H1 (cell line): ENCODE data around the gene STAC. TPM values are rescaled to one million over a fixed set of nuclear protein-coding genes. Genes with fewer than 3 reads are reported as not detected.

Source experiments
- CTCF ChIA-PET: fragments of 300-600 bp; sonication (Branson Sonifier 250); formaldehyde crosslinking; loops from one replicate; lab custom pipeline; 2021; ENCODE audit not compliant: partially characterized antibody; lab: Charles Lee
- POLR2A ChIA-PET: fragments of 300-600 bp; sonication (Branson Sonifier 250); formaldehyde crosslinking; loops from one replicate; lab custom pipeline; 2021; ENCODE audit warnings: inconsistent platforms; ENCODE audit not compliant: partially characterized antibody; lab: Charles Lee
- DNase-seq, 2 experiments: peaks; one replicate each; pipeline versions ENCODE4 v3.0.0 to v3.0.0-alpha.2; 2010 to 2022; ENCODE audit warnings: low spot score in 2 of 2, low read depth in 1 of 2, mixed read lengths in 1 of 2
- FAIRE-seq: peaks from 2 replicates; lab custom pipeline; 2011; peaks lifted over from hg19 to GRCh38; lab: Jason Lieb, UNC
- H2AFZ ChIP-seq: 2 replicates; pipeline ENCODE4 v1.8.1; 2012; ENCODE audit warnings: low read length, inconsistent platforms
- H2AK5ac ChIP-seq: 2 replicates; pipeline ENCODE4 v1.6.1; 2013; ENCODE audit warnings: low read depth, low read length
- H2BK120ac ChIP-seq: replicated peaks from 2 replicates; pipeline ENCODE3; 2013; ENCODE audit warnings: low read depth, low read length, inconsistent platforms
- H2BK12ac ChIP-seq: 2 replicates; pipeline ENCODE4 v1.6.1; 2013; ENCODE audit warnings: low read depth, low read length
- H2BK15ac ChIP-seq: 2 replicates; pipeline ENCODE4 v1.6.1; 2013; ENCODE audit warnings: low read length
- H2BK20ac ChIP-seq: 2 replicates; pipeline ENCODE4 v1.6.1; 2013; ENCODE audit warnings: low read length
- H2BK5ac ChIP-seq: 2 replicates; pipeline ENCODE4 v1.6.1; 2013; ENCODE audit warnings: low read depth, low read length
- H3K14ac ChIP-seq: 2 replicates; pipeline ENCODE4 v1.6.1; 2013; ENCODE audit warnings: inconsistent platforms; ENCODE audit not compliant: insufficient read length
- H3K18ac ChIP-seq: 2 replicates; pipeline ENCODE4 v1.6.1; 2013; ENCODE audit warnings: low read length; ENCODE audit errors: extremely low read depth
- H3K23ac ChIP-seq: 2 replicates; pipeline ENCODE4 v1.6.1; 2013; ENCODE audit warnings: inconsistent platforms; ENCODE audit not compliant: insufficient read length
- H3K23me2 ChIP-seq: 2 replicates; pipeline ENCODE4 v1.6.1; 2013; ENCODE audit warnings: low read depth, low read length
- H3K27ac ChIP-seq: 2 replicates; pipeline ENCODE4 v1.6.1; 2011; ENCODE audit warnings: low read depth, low read length, inconsistent platforms
- H3K27me3 ChIP-seq, 4 experiments: replicated peaks in 1 of 4; 1 replicate in 1 of 4; 2 replicates in 3 of 4; pipeline versions ENCODE4 v1.6.1 to v1.8.1; 2011 to 2013; ENCODE audit warnings: low read length in 3 of 4, mild to moderate bottlenecking in 3 of 4, inconsistent platforms in 2 of 4, mixed read lengths in 2 of 4, moderate library complexity in 1 of 4; ENCODE audit not compliant: control insufficient read depth in 3 of 4, insufficient read depth in 3 of 4; ENCODE audit errors: extremely low read depth in 1 of 4
- H3K36me3 ChIP-seq, 4 experiments: 2 replicates each; pipeline versions ENCODE4 v1.6.1 to v1.8.1; 2011 to 2013; ENCODE audit warnings: mild to moderate bottlenecking in 4 of 4, low read length in 3 of 4, moderate library complexity in 2 of 4, control low read depth in 1 of 4, inconsistent platforms in 1 of 4; ENCODE audit not compliant: insufficient read depth in 4 of 4, control insufficient read depth in 2 of 4
- H3K4ac ChIP-seq: replicated peaks from 2 replicates; pipeline ENCODE3; 2013; ENCODE audit warnings: low read length, low read depth, mixed read lengths, inconsistent platforms; ENCODE audit not compliant: insufficient read length
- H3K4me1 ChIP-seq, 4 experiments: replicated peaks in 1 of 4; 1 replicate in 1 of 4; 2 replicates in 3 of 4; pipeline versions ENCODE4 v1.6.1 to v1.8.1; 2011 to 2013; ENCODE audit warnings: low read length in 3 of 4, inconsistent platforms in 2 of 4, mixed read lengths in 1 of 4; ENCODE audit not compliant: insufficient read depth in 4 of 4, control insufficient read depth in 3 of 4
- H3K4me2 ChIP-seq, 2 experiments: 2 replicates each; pipeline versions ENCODE4 v1.6.1 to v1.8.1; 2011 to 2013; ENCODE audit warnings: low read depth in 2 of 2, low read length in 2 of 2, control low read depth in 1 of 2, inconsistent platforms in 1 of 2, mild to moderate bottlenecking in 1 of 2; ENCODE audit not compliant: insufficient read depth in 1 of 2
- H3K4me3 ChIP-seq, 4 experiments: fragments of 200-600, 300-600 bp in 1 of 4; sonication (generic), shearing (Covaris generic), sonication (Bioruptor Twin) in 1 of 4; 2 replicates each; pipeline versions ENCODE4 v1.5.1 to v1.8.1; 2011 to 2016; ENCODE audit warnings: low read length in 4 of 4, low read depth in 3 of 4, control low read depth in 2 of 4, inconsistent platforms in 2 of 4, mild to moderate bottlenecking in 2 of 4, mixed read lengths in 1 of 4, moderate library complexity in 1 of 4; ENCODE audit not compliant: insufficient read depth in 2 of 4; ENCODE audit errors: extremely low read depth in 1 of 4
- H3K56ac ChIP-seq: replicated peaks from 2 replicates; pipeline ENCODE3; 2013; ENCODE audit warnings: low read depth, mild to moderate bottlenecking, mixed read lengths, low read length, inconsistent platforms; ENCODE audit not compliant: insufficient read length
- H3K79me1 ChIP-seq: 2 replicates; pipeline ENCODE4 v1.6.1; 2013; ENCODE audit warnings: low read depth, low read length, control low read depth
- H3K79me2 ChIP-seq, 2 experiments: 2 replicates each; pipeline versions ENCODE4 v1.6.1 to v1.8.1; 2012 to 2013; ENCODE audit warnings: low read length in 2 of 2, mild to moderate bottlenecking in 2 of 2, inconsistent platforms in 1 of 2; ENCODE audit not compliant: insufficient read depth in 2 of 2, control insufficient read depth in 1 of 2
- H3K9ac ChIP-seq, 4 experiments: replicated peaks in 1 of 4; 1 replicate in 1 of 4; 2 replicates in 3 of 4; pipeline versions ENCODE4 v1.6.1 to v1.8.1; 2011 to 2013; ENCODE audit warnings: low read depth in 3 of 4, low read length in 3 of 4, control low read depth in 2 of 4, mild to moderate bottlenecking in 2 of 4, moderate library complexity in 2 of 4, inconsistent platforms in 1 of 4; ENCODE audit errors: extremely low read depth in 1 of 4
- H3K9me3 ChIP-seq, 2 experiments: 2 replicates each; pipeline versions ENCODE4 v1.6.1 to v1.8.1; 2012 to 2013; ENCODE audit warnings: mild to moderate bottlenecking in 2 of 2, moderate library complexity in 2 of 2, control low read depth in 1 of 2, inconsistent platforms in 1 of 2, low read depth in 1 of 2, low read length in 1 of 2, mixed read lengths in 1 of 2; ENCODE audit not compliant: insufficient read depth in 2 of 2
- H4K20me1 ChIP-seq, 2 experiments: replicated peaks in 1 of 2; 2 replicates each; pipeline versions ENCODE3 to v1.8.1; 2011 to 2013; ENCODE audit warnings: inconsistent platforms in 2 of 2, low read length in 2 of 2, mild to moderate bottlenecking in 1 of 2; ENCODE audit not compliant: insufficient read depth in 2 of 2, control insufficient read depth in 1 of 2
- H4K5ac ChIP-seq: 2 replicates; pipeline ENCODE4 v1.6.1; 2013; ENCODE audit warnings: low read length, low read depth, mixed read lengths, inconsistent platforms; ENCODE audit not compliant: insufficient read length
- H4K8ac ChIP-seq: 2 replicates; pipeline ENCODE4 v1.8.0; 2013; ENCODE audit warnings: mild to moderate bottlenecking, moderate library complexity, low read length, inconsistent platforms; ENCODE audit not compliant: insufficient read depth; ENCODE audit errors: extremely low read depth
- H4K91ac ChIP-seq: replicated peaks from 2 replicates; pipeline ENCODE3; 2013; ENCODE audit warnings: low read length, mixed read lengths, inconsistent platforms; ENCODE audit not compliant: insufficient read length
- EZH2 ChIP-seq: fragments of 200-600 bp; sonication (generic); IDR thresholded peaks from 2 replicates; pipeline ENCODE4 v1.7.1; 2012; ENCODE audit warnings: low read depth, mild to moderate bottlenecking, moderate library complexity, low read length, inconsistent platforms; ENCODE audit not compliant: severe bottlenecking
- JUND ChIP-seq: IDR thresholded peaks from 2 replicates; pipeline ENCODE4 v1.6.1; 2011; ENCODE audit warnings: mild to moderate bottlenecking, improper control_type of control experiment, low read length
- RAD21 ChIP-seq, 2 experiments: IDR thresholded peaks in 1 of 2; conservative IDR thresholded peaks in 1 of 2; 2 replicates each; pipeline ENCODE4 v1.6.1; 2011; ENCODE audit warnings: low read depth in 2 of 2, low read length in 2 of 2, improper control_type of control experiment in 1 of 2, inconsistent platforms in 1 of 2, mild to moderate bottlenecking in 1 of 2, moderate library complexity in 1 of 2
- RFX5 ChIP-seq: IDR thresholded peaks from 2 replicates; pipeline ENCODE4 v1.6.1; 2011; ENCODE audit warnings: low read depth, low read length, improper control_type of control experiment, borderline replicate concordance
- WGBS, 2 experiments: shearing (Covaris generic) in 1 of 2; methylation state at CpG; one replicate each; pipeline versions ENCODE4 v1.1.6 to v1.1.7; 2013 to 2015; ENCODE audit warnings: low lambda C conversion rate in 2 of 2, mixed read lengths in 2 of 2, inconsistent platforms in 1 of 2, low coverage in 1 of 2, missing lambda C conversion rate in 1 of 2; ENCODE audit not compliant: insufficient replicate concordance in 2 of 2, insufficient coverage in 1 of 2, insufficient read length in 1 of 2; ENCODE audit errors: extremely low coverage in 1 of 2, missing lambda C conversion rate in 1 of 2; 5-methylcytosine and 5-hydroxymethylcytosine counted together
- polyA plus RNA-seq, 7 experiments: library from polyadenylated mRNA; depleted of rRNA in 3 of 7; stranded (reverse) in 5 of 7; unstranded in 2 of 7; fragments of >200 nt in 5 of 7; fragments of 200-250 nt in 2 of 7; gene quantifications; 1 replicate in 5 of 7; 2 replicates in 1 of 7; 4 replicates in 1 of 7; pipeline versions ENCODE4 v1.2.1 to v1.2.3, GENCODE V29; 2011 to 2013; ENCODE audit warnings: missing spikeins in 2 of 7, mixed read lengths in 2 of 7
- total RNA-seq: library from RNA; stranded (reverse); fragmentation: NEBNext Ultra II Directional; extraction: Animal tissue kit (Norgen Biotek cat#: 25700); gene quantifications from 2 replicates; pipeline ENCODE4 v1.2.1, GENCODE V29; 2021

Gene STAC
- total and polyA plus RNA-seq, 2 of the 8 experiments (the other 6 are each of a cell fraction or from before 2014, with no cell fraction given): 8.0 to 18.1 TPM

GRCh38 chr3:36558961-36559360 is 178.7 kb downstream of the STAC start:
- no peak overlapping the region for H4K5ac ChIP-seq
- H3K36me3 ChIP-seq: no peaks in the 10 kb centered on the region
- H3K23ac ChIP-seq: no peak overlapping the region
- H4K8ac ChIP-seq: no peak overlapping the region
- no peaks in the 10 kb centered on the region for H3K9me3 ChIP-seq
- no peak overlapping the region for H4K91ac ChIP-seq
- ChIA-PET CTCF (interaction anchor here (4.3 kb wide), 1 partner anchor 18 kb away, joined by 16 read pairs; no protein-coding TSS in a partner anchor), POLR2A (interaction anchor here (0.6 kb wide), 1 partner anchor 8 kb away, joined by 5 read pairs; no protein-coding TSS in a partner anchor)
- H3K9ac ChIP-seq: no peak overlapping the region
- no peak overlapping the region for H3K18ac ChIP-seq
- H2BK15ac ChIP-seq: no peak overlapping the region
- no peak for FAIRE-seq
- H4K20me1 ChIP-seq: no peaks in the 10 kb centered on the region
- H3K79me1 ChIP-seq: no peaks in the 10 kb centered on the region
- no peak overlapping the region for H3K27ac ChIP-seq
- WGBS, 2 experiments: 91% methylated on average over 2 of the region's 2 CpGs; no CpG with 5 or more reads in 1 of the 2 experiments
- no peak overlapping the region for H2BK5ac ChIP-seq
- no peak overlapping the region for H3K4ac ChIP-seq
- no peaks in the 10 kb centered on the region; the same call in 1 of the 2 replicates for H3K23me2 ChIP-seq
- no peak overlapping the region for H3K14ac ChIP-seq
- H2BK20ac ChIP-seq: no peak overlapping the region
- no peak overlapping the region for H3K4me3 ChIP-seq
- no peak overlapping the region for H3K4me2 ChIP-seq
- no peaks in the 10 kb centered on the region for H3K79me2 ChIP-seq
- no peak overlapping the region for H2AFZ ChIP-seq
- no peak overlapping the region for H2AK5ac ChIP-seq
- H2BK12ac ChIP-seq: no peak overlapping the region
- H3K4me1 ChIP-seq: no peaks in the 10 kb centered on the region
- no peaks in the 10 kb centered on the region for H3K27me3 ChIP-seq
- H3K56ac ChIP-seq: no peak overlapping the region
- H2BK120ac ChIP-seq: no peak overlapping the region
- no peak for DNase-seq
- TF ChIP-seq RAD21 (IDR thresholded peaks at IDR 0.05 in 1 of 2, conservative IDR thresholded peaks at IDR 0.05 in 1 of 2; ENCODE audit: low read depth in 2 of 2, low read length in 2 of 2) (no peak), RFX5 (no peak), EZH2 (no peak), JUND (no peak)
